HEK293 (cell line): ENCODE data around the gene SPOCK3.

Experiments
- CTCF ChIA-PET: fragments of 350-600 bp; formaldehyde crosslinking; extraction: SDS; loops from one replicate; lab custom pipeline; 2021; ENCODE audit warnings: antibody characterized with exemption; lab: Yijun Ruan, JAX
- POLR2A ChIA-PET: fragments of 300-600 bp; formaldehyde crosslinking; extraction: SDS; loops from one replicate; lab custom pipeline; 2020; ENCODE audit warnings: antibody characterized with exemption, inconsistent platforms; lab: Yijun Ruan, JAX
- H3K27ac ChIP-seq: fragments of 200-500 bp; sonication (Bioruptor generic); 2 replicates; pipeline ENCODE4 v1.5.1; 2014; ENCODE audit warnings: low read depth, low read length, control low read depth, inconsistent platforms; ENCODE audit errors: extremely low read depth
- H3K36me3 ChIP-seq, 2 experiments: fragments of 200-500 bp in 1 of 2; sonication (Bioruptor generic) in 1 of 2; 1 replicate in 1 of 2; 2 replicates in 1 of 2; pipeline ENCODE4 v1.5.1; 2014 to 2017; ENCODE audit warnings: inconsistent platforms in 2 of 2, low read length in 2 of 2; ENCODE audit not compliant: control insufficient read depth in 2 of 2, insufficient read depth in 1 of 2
- H3K4me1 ChIP-seq: fragments of 200-500 bp; sonication (Bioruptor generic); 2 replicates; pipeline ENCODE4 v1.5.1; 2014; ENCODE audit warnings: mild to moderate bottlenecking, low read length, inconsistent platforms; ENCODE audit not compliant: control insufficient read depth, insufficient read depth
- H3K4me3 ChIP-seq: 2 replicates; pipeline ENCODE4 v1.5.1; 2011; ENCODE audit warnings: low read depth, mild to moderate bottlenecking, control low read depth, low read length, moderate library complexity
- H3K9me3 ChIP-seq: fragments of 200-500 bp; sonication (Bioruptor generic); 2 replicates; pipeline ENCODE4 v1.5.1; 2014; ENCODE audit warnings: low read depth, low read length, inconsistent platforms; ENCODE audit not compliant: control insufficient read depth, insufficient read depth
- ELK4 ChIP-seq: IDR thresholded peaks from 2 replicates; pipeline ENCODE4 v1.6.1; 2011; ENCODE audit warnings: mild to moderate bottlenecking, low read depth, low read length, borderline replicate concordance
- GFI1B ChIP-seq: fragments of 450-650 bp; formaldehyde crosslinking; IDR thresholded peaks from 2 replicates; pipeline ENCODE4 v1.5.1; 2016; ENCODE audit warnings: missing biosample characterization, missing genetic modification characterization
- HIC1 ChIP-seq: fragments of 450-650 bp; formaldehyde crosslinking; IDR thresholded peaks from 2 replicates; pipeline ENCODE4 v1.5.1; 2016; ENCODE audit warnings: missing biosample characterization, missing genetic modification characterization
- KLF8 ChIP-seq: fragments of 450-650 bp; formaldehyde crosslinking; IDR thresholded peaks from 2 replicates; pipeline ENCODE4 v1.5.1; 2016; ENCODE audit warnings: missing biosample characterization, missing genetic modification characterization
- PRDM2 ChIP-seq: fragments of 450-650 bp; formaldehyde crosslinking; IDR thresholded peaks from 2 replicates; pipeline ENCODE4 v1.5.1; 2016; ENCODE audit warnings: missing biosample characterization, missing genetic modification characterization, borderline replicate concordance
- PRDM6 ChIP-seq: fragments of 450-650 bp; formaldehyde crosslinking; IDR thresholded peaks from 2 replicates; pipeline ENCODE4 v1.5.1; 2017; ENCODE audit warnings: missing biosample characterization, missing genetic modification characterization
- SP7 ChIP-seq: fragments of 450-650 bp; formaldehyde crosslinking; IDR thresholded peaks from 2 replicates; pipeline ENCODE4 v1.5.1; 2016; ENCODE audit warnings: missing biosample characterization, missing genetic modification characterization
- YY2 ChIP-seq: fragments of 450-650 bp; formaldehyde crosslinking; IDR thresholded peaks from 2 replicates; pipeline ENCODE4 v1.5.1; 2016; ENCODE audit warnings: missing biosample characterization, missing genetic modification characterization
- ZBTB44 ChIP-seq: fragments of 450-650 bp; IDR thresholded peaks from 2 replicates; pipeline ENCODE4 v1.5.1; 2018; ENCODE audit warnings: missing biosample characterization, mild to moderate bottlenecking, missing genetic modification characterization
- ZEB2 ChIP-seq: fragments of 450-650 bp; formaldehyde crosslinking; IDR thresholded peaks from 2 replicates; pipeline ENCODE4 v1.5.1; 2016; ENCODE audit warnings: missing biosample characterization, missing genetic modification characterization
- ZFP37 ChIP-seq: fragments of 450-650 bp; formaldehyde crosslinking; IDR thresholded peaks from 2 replicates; pipeline ENCODE4 v1.5.1; 2016; ENCODE audit warnings: missing biosample characterization, missing genetic modification characterization
- ZFP69B ChIP-seq: fragments of 450-650 bp; formaldehyde crosslinking; IDR thresholded peaks from 2 replicates; pipeline ENCODE4 v1.5.1; 2016; ENCODE audit warnings: missing biosample characterization, missing genetic modification characterization
- ZIC2 ChIP-seq: fragments of 450-650 bp; formaldehyde crosslinking; IDR thresholded peaks from 2 replicates; pipeline ENCODE4 v1.5.1; 2016; ENCODE audit warnings: missing biosample characterization, missing genetic modification characterization
- ZNF114 ChIP-seq: fragments of 450-650 bp; formaldehyde crosslinking; IDR thresholded peaks from 2 replicates; pipeline ENCODE4 v1.5.0; 2017; ENCODE audit warnings: missing biosample characterization, missing genetic modification characterization
- ZNF121 ChIP-seq: fragments of 450-650 bp; formaldehyde crosslinking; IDR thresholded peaks from 2 replicates; pipeline ENCODE4 v1.5.1; 2016; ENCODE audit warnings: missing biosample characterization, missing genetic modification characterization
- ZNF132 ChIP-seq: fragments of 450-650 bp; formaldehyde crosslinking; IDR thresholded peaks from 2 replicates; pipeline ENCODE4 v1.5.1; 2017; ENCODE audit warnings: missing biosample characterization, missing genetic modification characterization, borderline replicate concordance
- ZNF16 ChIP-seq: fragments of 450-650 bp; formaldehyde crosslinking; IDR thresholded peaks from 2 replicates; pipeline ENCODE4 v1.5.1; 2016; ENCODE audit warnings: low read depth, missing biosample characterization, missing genetic modification characterization
- ZNF2 ChIP-seq: fragments of 450-650 bp; formaldehyde crosslinking; IDR thresholded peaks from 2 replicates; pipeline ENCODE4 v1.5.1; 2016; ENCODE audit warnings: missing biosample characterization, missing genetic modification characterization
- ZNF202 ChIP-seq: fragments of 450-650 bp; formaldehyde crosslinking; IDR thresholded peaks from 2 replicates; pipeline ENCODE4 v1.5.1; 2016; ENCODE audit warnings: missing biosample characterization, missing genetic modification characterization, borderline replicate concordance
- ZNF248 ChIP-seq: fragments of 450-650 bp; formaldehyde crosslinking; IDR thresholded peaks from 2 replicates; pipeline ENCODE4 v1.5.1; 2017; ENCODE audit warnings: missing biosample characterization, missing genetic modification characterization
- ZNF324 ChIP-seq: fragments of 450-650 bp; formaldehyde crosslinking; IDR thresholded peaks from 2 replicates; pipeline ENCODE4 v1.5.1; 2016; ENCODE audit warnings: missing biosample characterization, missing genetic modification characterization
- ZNF350 ChIP-seq: fragments of 450-650 bp; formaldehyde crosslinking; IDR thresholded peaks from 2 replicates; pipeline ENCODE4 v1.5.0; 2017; ENCODE audit warnings: missing biosample characterization, mild to moderate bottlenecking, missing genetic modification characterization
- ZNF433 ChIP-seq: fragments of 450-650 bp; formaldehyde crosslinking; IDR thresholded peaks from 2 replicates; pipeline ENCODE4 v1.5.1; 2016; ENCODE audit warnings: missing biosample characterization, missing genetic modification characterization, low read depth
- ZNF544 ChIP-seq: fragments of 450-650 bp; formaldehyde crosslinking; IDR thresholded peaks from 2 replicates; pipeline ENCODE4 v1.5.0; 2017; ENCODE audit warnings: missing biosample characterization, missing genetic modification characterization
- ZNF664 ChIP-seq: fragments of 450-650 bp; formaldehyde crosslinking; IDR thresholded peaks from 2 replicates; pipeline ENCODE4 v1.5.1; 2016; ENCODE audit warnings: missing biosample characterization, missing genetic modification characterization
- ZNF76 ChIP-seq: fragments of 450-650 bp; formaldehyde crosslinking; IDR thresholded peaks from 2 replicates; pipeline ENCODE4; 2016; ENCODE audit warnings: low read depth, missing biosample characterization, missing genetic modification characterization, borderline replicate concordance

SPOCK3 gene

GRCh38 chr4:167168611-167169010, 65.7 kb downstream of the SPOCK3 start:
- CTCF ChIA-PET = no interaction called here
- H3K9me3 ChIP-seq = no peaks in the 10 kb centered on the region
- POLR2A ChIA-PET = no interaction called here
- TF ChIP-seq KLF8 (tag by site-specific recombination) = no peak
- no peak for TF ChIP-seq ZNF350 (tag by site-specific recombination)
- TF ChIP-seq SP7 = no peak
- TF ChIP-seq HIC1 (tag by site-specific recombination) = no peak
- no peak for TF ChIP-seq ZNF132 (tag by site-specific recombination)
- no peak for TF ChIP-seq YY2 (tag by site-specific recombination)
- no peak for TF ChIP-seq ZNF114 (tag by site-specific recombination)
- no peak for TF ChIP-seq ZIC2
- no peak for TF ChIP-seq ZNF76 (tag by site-specific recombination)
- no peak for TF ChIP-seq ZNF248
- TF ChIP-seq ZNF2 = no peak
- TF ChIP-seq PRDM6 (tag by site-specific recombination) = no peak
- TF ChIP-seq GFI1B (tag by site-specific recombination) = no peak
- no peak for TF ChIP-seq ZFP37
- TF ChIP-seq ZNF16 (tag by site-specific recombination) = no peak
- TF ChIP-seq ZNF121 (tag by site-specific recombination) = no peak
- no peak for TF ChIP-seq ELK4
- no peak for TF ChIP-seq ZNF664 (tag by site-specific recombination)
- no peak for TF ChIP-seq ZNF544
- no peak overlapping the region for H3K27ac ChIP-seq
- no peaks in the 10 kb centered on the region for H3K4me1 ChIP-seq
- no peaks in the 10 kb centered on the region for H3K36me3 ChIP-seq
- no peak overlapping the region for H3K4me3 ChIP-seq

- no peak for TF ChIP-seq ZNF202 (tag by site-specific recombination)
- no peak for TF ChIP-seq ZNF433 (tag by site-specific recombination)
- no peak for TF ChIP-seq PRDM2 (tag by site-specific recombination)
- no peak for TF ChIP-seq ZEB2 (tag by site-specific recombination)
- TF ChIP-seq ZBTB44 = no peak
- TF ChIP-seq ZNF324 (tag by site-specific recombination) = no peak
- no peak for TF ChIP-seq ZFP69B
- no peaks in the 10 kb centered on the region for H3K4me1 ChIP-seq
- POLR2A ChIA-PET = no interaction called here
- H3K27ac ChIP-seq = no peak overlapping the region
- no peak overlapping the region for H3K4me3 ChIP-seq
- H3K36me3 ChIP-seq = no peaks in the 10 kb centered on the region
- CTCF ChIA-PET = no interaction called here
- H3K9me3 ChIP-seq = no peaks in the 10 kb centered on the region
These were observed 83.7 kb downstream of the SPOCK3 start for GRCh38 chr4:167150587-167150986.
